OCI-LY1 (cell line): Measurements from ENCODE around the gene DUS2.

Source experiments
- EZH2 ChIP-seq: fragments of 200-600 bp; sonication (generic), shearing (Covaris generic); IDR thresholded peaks from 2 replicates; pipeline ENCODE4 v1.8.0; 2017; ENCODE audit warnings: borderline replicate concordance, mixed run types, mild to moderate bottlenecking, antibody characterized with exemption, low read length, moderate library complexity, mixed read lengths
- TF ChIP-seq, protein P1 (sequence below): fragments of 200-600 bp; sonication (generic), shearing (Covaris generic); IDR thresholded peaks from 2 replicates; pipeline ENCODE4 v1.5.1; 2017; ENCODE audit warnings: mild to moderate bottlenecking, antibody characterized with exemption, low read length, moderate library complexity, mixed read lengths

DNA sequence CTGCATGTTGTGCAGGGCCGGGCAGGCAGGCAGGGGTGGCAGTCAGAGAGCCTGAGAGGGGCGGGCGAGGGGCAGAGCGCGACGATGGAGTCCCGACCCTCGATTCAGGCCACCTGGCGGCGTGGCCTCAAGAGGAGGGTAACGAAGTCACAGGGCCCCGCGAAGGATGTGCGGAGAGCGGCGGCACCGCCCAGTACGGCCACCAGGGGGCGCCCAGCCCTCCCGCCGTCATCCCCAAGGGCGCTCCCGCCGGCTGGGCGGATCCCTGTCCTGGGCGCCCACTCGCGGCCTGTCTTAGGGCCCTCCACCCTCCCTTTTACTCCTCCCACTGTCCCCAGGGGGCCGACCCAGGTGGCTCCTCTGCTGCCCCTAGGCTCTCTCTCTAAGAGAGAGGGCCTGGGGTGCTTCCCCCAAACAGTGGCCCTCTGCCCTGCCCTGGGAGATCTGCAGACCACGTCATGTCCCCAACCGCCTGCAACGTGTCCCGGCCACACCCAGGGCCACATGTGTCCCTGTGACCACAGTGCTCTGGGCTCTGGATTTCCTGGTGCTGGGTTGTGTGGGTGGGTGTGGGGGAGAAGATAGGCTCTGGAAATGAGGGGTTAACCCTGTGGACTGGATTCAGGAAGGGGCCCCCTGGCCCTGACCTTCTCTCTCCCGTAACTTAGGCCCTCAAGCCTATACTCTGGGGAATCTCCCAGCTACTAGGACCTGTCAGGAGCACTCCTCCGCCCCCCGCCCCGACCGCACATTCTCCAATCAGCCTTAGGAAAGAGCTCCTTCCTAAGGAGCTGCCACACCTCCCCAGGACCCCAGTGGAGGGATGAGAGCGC is 29.7 kb upstream of the DUS2 start:
- TF ChIP-seq, protein P1, sequence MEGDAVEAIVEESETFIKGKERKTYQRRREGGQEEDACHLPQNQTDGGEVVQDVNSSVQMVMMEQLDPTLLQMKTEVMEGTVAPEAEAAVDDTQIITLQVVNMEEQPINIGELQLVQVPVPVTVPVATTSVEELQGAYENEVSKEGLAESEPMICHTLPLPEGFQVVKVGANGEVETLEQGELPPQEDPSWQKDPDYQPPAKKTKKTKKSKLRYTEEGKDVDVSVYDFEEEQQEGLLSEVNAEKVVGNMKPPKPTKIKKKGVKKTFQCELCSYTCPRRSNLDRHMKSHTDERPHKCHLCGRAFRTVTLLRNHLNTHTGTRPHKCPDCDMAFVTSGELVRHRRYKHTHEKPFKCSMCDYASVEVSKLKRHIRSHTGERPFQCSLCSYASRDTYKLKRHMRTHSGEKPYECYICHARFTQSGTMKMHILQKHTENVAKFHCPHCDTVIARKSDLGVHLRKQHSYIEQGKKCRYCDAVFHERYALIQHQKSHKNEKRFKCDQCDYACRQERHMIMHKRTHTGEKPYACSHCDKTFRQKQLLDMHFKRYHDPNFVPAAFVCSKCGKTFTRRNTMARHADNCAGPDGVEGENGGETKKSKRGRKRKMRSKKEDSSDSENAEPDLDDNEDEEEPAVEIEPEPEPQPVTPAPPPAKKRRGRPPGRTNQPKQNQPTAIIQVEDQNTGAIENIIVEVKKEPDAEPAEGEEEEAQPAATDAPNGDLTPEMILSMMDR: peak; percentile 93
- TF ChIP-seq EZH2: no peak
